H1 (cell line): ENCODE measurements around the gene APEH. TPM values are rescaled to one million over a fixed set of nuclear protein-coding genes. Genes with fewer than 3 reads are reported as not detected.

Experiments
- CEBPB ChIP-seq: IDR thresholded peaks from 2 replicates; pipeline ENCODE4 v1.6.1; 2012; ENCODE audit warnings: low read depth, low read length
- E2F6 ChIP-seq: IDR thresholded peaks from 2 replicates; pipeline ENCODE4 v1.6.1; 2012; ENCODE audit warnings: inconsistent platforms
- FOSL1 ChIP-seq: IDR thresholded peaks from 2 replicates; pipeline ENCODE4 v1.6.1; 2011; ENCODE audit warnings: mild to moderate bottlenecking, low read depth, low read length, moderate library complexity; ENCODE audit not compliant: insufficient read depth
- MAX ChIP-seq: IDR thresholded peaks from 2 replicates; pipeline ENCODE4 v1.6.1; 2012; ENCODE audit warnings: inconsistent platforms
- POU5F1 ChIP-seq: IDR thresholded peaks from 2 replicates; pipeline ENCODE4 v1.6.1; 2011; ENCODE audit warnings: low read depth, mild to moderate bottlenecking, low read length, moderate library complexity
- polyA plus RNA-seq, 7 experiments: library from polyadenylated mRNA; depleted of rRNA in 3 of 7; stranded (reverse) in 5 of 7; unstranded in 2 of 7; fragments of >200 nt in 5 of 7; fragments of 200-250 nt in 2 of 7; gene quantifications; 1 replicate in 5 of 7; 2 replicates in 1 of 7; 4 replicates in 1 of 7; pipeline versions ENCODE4 v1.2.1 to v1.2.3, GENCODE V29; 2011 to 2013; ENCODE audit warnings: missing spikeins in 2 of 7, mixed read lengths in 2 of 7
- total RNA-seq: library from RNA; stranded (reverse); fragmentation: NEBNext Ultra II Directional; extraction: Animal tissue kit (Norgen Biotek cat#: 25700); gene quantifications from 2 replicates; pipeline ENCODE4 v1.2.1, GENCODE V29; 2021

The APEH gene
- total and polyA plus RNA-seq, 2 of the 8 experiments (the other 6 are each of a cell fraction or from before 2014, with no cell fraction given), result 222 to 260 TPM

DNA sequence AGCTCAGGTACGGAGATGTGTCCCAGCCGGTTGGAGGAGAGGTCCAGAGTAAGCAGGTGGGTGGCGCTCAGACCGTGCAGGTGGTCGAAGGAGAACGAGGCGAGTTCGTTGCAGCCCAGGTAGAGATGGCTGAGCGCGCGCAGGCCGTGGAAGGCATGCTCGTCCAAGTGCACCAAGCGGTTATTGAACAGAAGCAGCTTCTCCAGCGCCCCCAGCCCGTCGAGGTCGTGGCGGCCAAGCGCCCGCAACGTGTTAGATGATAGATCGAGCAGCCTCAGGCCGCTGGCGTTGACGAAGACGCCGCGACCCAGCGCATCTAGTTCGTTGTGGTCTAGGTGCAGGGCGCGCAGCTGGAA is 44.7 kb downstream of the APEH start (continued):
- TF ChIP-seq POU5F1, result no peak
- TF ChIP-seq CEBPB, result no peak
- TF ChIP-seq E2F6, result peak; percentile 87; the same call in 1 of the 2 replicates
- TF ChIP-seq FOSL1, result no peak
- TF ChIP-seq MAX, result peak; percentile 73
